HEK293 (cell line): ENCODE results near the gene TXNDC2.

Experiments
- CTCF ChIA-PET: fragments of 350-600 bp; formaldehyde crosslinking; extraction: SDS; loops from one replicate; lab custom pipeline; 2021; ENCODE audit warnings: antibody characterized with exemption; lab: Yijun Ruan, JAX
- POLR2A ChIA-PET: fragments of 300-600 bp; formaldehyde crosslinking; extraction: SDS; loops from one replicate; lab custom pipeline; 2020; ENCODE audit warnings: antibody characterized with exemption, inconsistent platforms; lab: Yijun Ruan, JAX
- H3K27ac ChIP-seq: fragments of 200-500 bp; sonication (Bioruptor generic); 2 replicates; pipeline ENCODE4 v1.5.1; 2014; ENCODE audit warnings: low read depth, low read length, control low read depth, inconsistent platforms; ENCODE audit errors: extremely low read depth
- H3K36me3 ChIP-seq, 2 experiments: fragments of 200-500 bp in 1 of 2; sonication (Bioruptor generic) in 1 of 2; 1 replicate in 1 of 2; 2 replicates in 1 of 2; pipeline ENCODE4 v1.5.1; 2014 to 2017; ENCODE audit warnings: inconsistent platforms in 2 of 2, low read length in 2 of 2; ENCODE audit not compliant: control insufficient read depth in 2 of 2, insufficient read depth in 1 of 2
- H3K4me1 ChIP-seq: fragments of 200-500 bp; sonication (Bioruptor generic); 2 replicates; pipeline ENCODE4 v1.5.1; 2014; ENCODE audit warnings: mild to moderate bottlenecking, low read length, inconsistent platforms; ENCODE audit not compliant: control insufficient read depth, insufficient read depth
- H3K4me3 ChIP-seq: 2 replicates; pipeline ENCODE4 v1.5.1; 2011; ENCODE audit warnings: low read depth, mild to moderate bottlenecking, control low read depth, low read length, moderate library complexity
- H3K9me3 ChIP-seq: fragments of 200-500 bp; sonication (Bioruptor generic); 2 replicates; pipeline ENCODE4 v1.5.1; 2014; ENCODE audit warnings: low read depth, low read length, inconsistent platforms; ENCODE audit not compliant: control insufficient read depth, insufficient read depth
- GFI1B ChIP-seq: fragments of 450-650 bp; formaldehyde crosslinking; IDR thresholded peaks from 2 replicates; pipeline ENCODE4 v1.5.1; 2016; ENCODE audit warnings: missing biosample characterization, missing genetic modification characterization
- GLIS1 ChIP-seq: fragments of 450-650 bp; formaldehyde crosslinking; IDR thresholded peaks from 2 replicates; pipeline ENCODE4 v1.5.1; 2016; ENCODE audit warnings: missing biosample characterization, missing genetic modification characterization
- MZF1 ChIP-seq: fragments of 450-650 bp; formaldehyde crosslinking; IDR thresholded peaks from 2 replicates; pipeline ENCODE4 v1.5.1; 2017; ENCODE audit warnings: missing biosample characterization, missing genetic modification characterization, borderline replicate concordance
- OVOL3 ChIP-seq: fragments of 450-650 bp; formaldehyde crosslinking; IDR thresholded peaks from 2 replicates; pipeline ENCODE4 v1.5.1; 2016; ENCODE audit warnings: missing biosample characterization, missing genetic modification characterization
- SP3 ChIP-seq: fragments of 450-650 bp; formaldehyde crosslinking; IDR thresholded peaks from 2 replicates; pipeline ENCODE4 v1.5.1; 2016; ENCODE audit warnings: missing biosample characterization, missing genetic modification characterization
- ZBTB8A ChIP-seq: fragments of 450-650 bp; formaldehyde crosslinking; IDR thresholded peaks from 2 replicates; pipeline ENCODE4 v1.5.1; 2016; ENCODE audit warnings: missing biosample characterization, missing genetic modification characterization
- ZIC2 ChIP-seq: fragments of 450-650 bp; formaldehyde crosslinking; IDR thresholded peaks from 2 replicates; pipeline ENCODE4 v1.5.1; 2016; ENCODE audit warnings: missing biosample characterization, missing genetic modification characterization
- ZNF138 ChIP-seq: fragments of 450-650 bp; formaldehyde crosslinking; IDR thresholded peaks from 2 replicates; pipeline ENCODE4 v1.5.1; 2016; ENCODE audit warnings: missing biosample characterization, missing genetic modification characterization, borderline replicate concordance
- ZNF174 ChIP-seq: fragments of 450-650 bp; formaldehyde crosslinking; IDR thresholded peaks from 2 replicates; pipeline ENCODE4 v1.5.0; 2017; ENCODE audit warnings: missing biosample characterization, mild to moderate bottlenecking, missing genetic modification characterization
- ZNF2 ChIP-seq: fragments of 450-650 bp; formaldehyde crosslinking; IDR thresholded peaks from 2 replicates; pipeline ENCODE4 v1.5.1; 2016; ENCODE audit warnings: missing biosample characterization, missing genetic modification characterization
- ZNF416 ChIP-seq: fragments of 450-650 bp; formaldehyde crosslinking; IDR thresholded peaks from 2 replicates; pipeline ENCODE4 v1.5.1; 2016; ENCODE audit warnings: missing biosample characterization, missing genetic modification characterization
- ZNF48 ChIP-seq: fragments of 450-650 bp; formaldehyde crosslinking; IDR thresholded peaks from 2 replicates; pipeline ENCODE4 v1.5.1; 2016; ENCODE audit warnings: missing biosample characterization, missing genetic modification characterization
- ZNF558 ChIP-seq: fragments of 450-650 bp; formaldehyde crosslinking; IDR thresholded peaks from 2 replicates; pipeline ENCODE4 v1.5.1; 2016; ENCODE audit warnings: missing biosample characterization, missing genetic modification characterization
- ZNF626 ChIP-seq: fragments of 450-650 bp; sonication (Bioruptor Pico); formaldehyde crosslinking; IDR thresholded peaks from 2 replicates; pipeline ENCODE4 v1.5.1; 2018; ENCODE audit warnings: missing biosample characterization, missing genetic modification characterization, inconsistent platforms
- ZNF660 ChIP-seq: fragments of 450-650 bp; IDR thresholded peaks from 2 replicates; pipeline ENCODE4 v1.5.1; 2018; ENCODE audit warnings: missing biosample characterization, mild to moderate bottlenecking, missing genetic modification characterization
- ZNF670 ChIP-seq: fragments of 450-650 bp; formaldehyde crosslinking; IDR thresholded peaks from 2 replicates; pipeline ENCODE4 v1.5.1; 2016; ENCODE audit warnings: missing biosample characterization, missing genetic modification characterization, low read depth
- ZNF777 ChIP-seq: fragments of 450-650 bp; formaldehyde crosslinking; IDR thresholded peaks from 2 replicates; pipeline ENCODE4 v1.5.1; 2017; ENCODE audit warnings: missing biosample characterization, missing genetic modification characterization, borderline replicate concordance
- ZNF785 ChIP-seq: fragments of 450-650 bp; formaldehyde crosslinking; IDR thresholded peaks from 2 replicates; pipeline ENCODE4 v1.5.1; 2016; ENCODE audit warnings: missing biosample characterization, missing genetic modification characterization
- ZXDB ChIP-seq: fragments of 450-650 bp; formaldehyde crosslinking; IDR thresholded peaks from 2 replicates; pipeline ENCODE4 v1.5.1; 2016; ENCODE audit warnings: missing biosample characterization, missing genetic modification characterization
- TF ChIP-seq, protein P1 (sequence below): fragments of 450-650 bp; formaldehyde crosslinking; IDR thresholded peaks from 2 replicates; pipeline ENCODE4 v1.5.1; 2016; ENCODE audit warnings: missing biosample characterization, missing genetic modification characterization
- TF ChIP-seq, protein P2 (sequence below): fragments of 450-650 bp; formaldehyde crosslinking; IDR thresholded peaks from 2 replicates; pipeline ENCODE4 v1.5.1; 2017; ENCODE audit warnings: missing biosample characterization, missing genetic modification characterization
- TF ChIP-seq, protein P3 (sequence below): fragments of 450-650 bp; formaldehyde crosslinking; IDR thresholded peaks from 2 replicates; pipeline ENCODE4 v1.5.1; 2016; ENCODE audit warnings: missing biosample characterization, missing genetic modification characterization
- TF ChIP-seq, protein P4 (sequence below): fragments of 450-650 bp; formaldehyde crosslinking; IDR thresholded peaks from 2 replicates; pipeline ENCODE4 v1.5.1; 2016; ENCODE audit warnings: missing biosample characterization, missing genetic modification characterization
- TF ChIP-seq, protein P5 (sequence below): fragments of 450-650 bp; formaldehyde crosslinking; IDR thresholded peaks from 2 replicates; pipeline ENCODE4 v1.5.1; 2016; ENCODE audit warnings: missing biosample characterization, missing genetic modification characterization

The TXNDC2 gene

DNA sequence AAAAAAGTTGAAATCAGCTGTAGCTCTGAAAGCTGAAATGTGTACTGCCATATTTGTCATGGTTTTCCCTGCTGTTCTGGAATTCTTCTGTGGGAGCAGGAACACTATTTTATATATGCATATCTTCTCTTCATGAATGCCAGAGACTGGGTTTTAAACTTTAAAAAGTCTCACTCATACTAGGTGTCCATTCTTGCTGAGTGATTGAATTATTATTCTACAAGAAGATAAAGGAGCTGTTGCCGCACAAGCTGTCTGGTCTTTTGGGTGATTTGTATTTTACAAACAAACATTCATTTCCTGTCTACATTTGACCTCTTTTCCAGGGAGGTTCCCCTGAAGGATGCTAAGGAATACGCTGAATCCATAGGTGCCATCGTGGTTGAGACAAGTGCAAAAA is 40.5 kb upstream of the TXNDC2 start (continued):
- TF ChIP-seq, protein P1, sequence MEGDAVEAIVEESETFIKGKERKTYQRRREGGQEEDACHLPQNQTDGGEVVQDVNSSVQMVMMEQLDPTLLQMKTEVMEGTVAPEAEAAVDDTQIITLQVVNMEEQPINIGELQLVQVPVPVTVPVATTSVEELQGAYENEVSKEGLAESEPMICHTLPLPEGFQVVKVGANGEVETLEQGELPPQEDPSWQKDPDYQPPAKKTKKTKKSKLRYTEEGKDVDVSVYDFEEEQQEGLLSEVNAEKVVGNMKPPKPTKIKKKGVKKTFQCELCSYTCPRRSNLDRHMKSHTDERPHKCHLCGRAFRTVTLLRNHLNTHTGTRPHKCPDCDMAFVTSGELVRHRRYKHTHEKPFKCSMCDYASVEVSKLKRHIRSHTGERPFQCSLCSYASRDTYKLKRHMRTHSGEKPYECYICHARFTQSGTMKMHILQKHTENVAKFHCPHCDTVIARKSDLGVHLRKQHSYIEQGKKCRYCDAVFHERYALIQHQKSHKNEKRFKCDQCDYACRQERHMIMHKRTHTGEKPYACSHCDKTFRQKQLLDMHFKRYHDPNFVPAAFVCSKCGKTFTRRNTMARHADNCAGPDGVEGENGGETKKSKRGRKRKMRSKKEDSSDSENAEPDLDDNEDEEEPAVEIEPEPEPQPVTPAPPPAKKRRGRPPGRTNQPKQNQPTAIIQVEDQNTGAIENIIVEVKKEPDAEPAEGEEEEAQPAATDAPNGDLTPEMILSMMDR (tag by site-specific recombination): no peak
- TF ChIP-seq MZF1 (tag by site-specific recombination) (no peak), ZNF416 (tag by site-specific recombination) (no peak), ZIC2 (no peak), ZNF626 (tag by site-specific recombination) (no peak), OVOL3 (tag by site-specific recombination) (no peak), ZNF670 (tag by site-specific recombination) (no peak), ZNF660 (tag by site-specific recombination) (no peak), ZNF174 (no peak), ZXDB (tag by site-specific recombination) (no peak)
- TF ChIP-seq, protein P2, sequence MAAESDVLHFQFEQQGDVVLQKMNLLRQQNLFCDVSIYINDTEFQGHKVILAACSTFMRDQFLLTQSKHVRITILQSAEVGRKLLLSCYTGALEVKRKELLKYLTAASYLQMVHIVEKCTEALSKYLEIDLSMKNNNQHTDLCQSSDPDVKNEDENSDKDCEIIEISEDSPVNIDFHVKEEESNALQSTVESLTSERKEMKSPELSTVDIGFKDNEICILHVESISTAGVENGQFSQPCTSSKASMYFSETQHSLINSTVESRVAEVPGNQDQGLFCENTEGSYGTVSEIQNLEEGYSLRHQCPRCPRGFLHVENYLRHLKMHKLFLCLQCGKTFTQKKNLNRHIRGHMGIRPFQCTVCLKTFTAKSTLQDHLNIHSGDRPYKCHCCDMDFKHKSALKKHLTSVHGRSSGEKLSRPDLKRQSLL (tag by site-specific recombination): no peak
- TF ChIP-seq, protein P3, sequence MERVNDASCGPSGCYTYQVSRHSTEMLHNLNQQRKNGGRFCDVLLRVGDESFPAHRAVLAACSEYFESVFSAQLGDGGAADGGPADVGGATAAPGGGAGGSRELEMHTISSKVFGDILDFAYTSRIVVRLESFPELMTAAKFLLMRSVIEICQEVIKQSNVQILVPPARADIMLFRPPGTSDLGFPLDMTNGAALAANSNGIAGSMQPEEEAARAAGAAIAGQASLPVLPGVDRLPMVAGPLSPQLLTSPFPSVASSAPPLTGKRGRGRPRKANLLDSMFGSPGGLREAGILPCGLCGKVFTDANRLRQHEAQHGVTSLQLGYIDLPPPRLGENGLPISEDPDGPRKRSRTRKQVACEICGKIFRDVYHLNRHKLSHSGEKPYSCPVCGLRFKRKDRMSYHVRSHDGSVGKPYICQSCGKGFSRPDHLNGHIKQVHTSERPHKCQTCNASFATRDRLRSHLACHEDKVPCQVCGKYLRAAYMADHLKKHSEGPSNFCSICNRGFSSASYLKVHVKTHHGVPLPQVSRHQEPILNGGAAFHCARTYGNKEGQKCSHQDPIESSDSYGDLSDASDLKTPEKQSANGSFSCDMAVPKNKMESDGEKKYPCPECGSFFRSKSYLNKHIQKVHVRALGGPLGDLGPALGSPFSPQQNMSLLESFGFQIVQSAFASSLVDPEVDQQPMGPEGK (tag by site-specific recombination): no peak
- TF ChIP-seq, all 188 proteins: peak for 0

DNA sequence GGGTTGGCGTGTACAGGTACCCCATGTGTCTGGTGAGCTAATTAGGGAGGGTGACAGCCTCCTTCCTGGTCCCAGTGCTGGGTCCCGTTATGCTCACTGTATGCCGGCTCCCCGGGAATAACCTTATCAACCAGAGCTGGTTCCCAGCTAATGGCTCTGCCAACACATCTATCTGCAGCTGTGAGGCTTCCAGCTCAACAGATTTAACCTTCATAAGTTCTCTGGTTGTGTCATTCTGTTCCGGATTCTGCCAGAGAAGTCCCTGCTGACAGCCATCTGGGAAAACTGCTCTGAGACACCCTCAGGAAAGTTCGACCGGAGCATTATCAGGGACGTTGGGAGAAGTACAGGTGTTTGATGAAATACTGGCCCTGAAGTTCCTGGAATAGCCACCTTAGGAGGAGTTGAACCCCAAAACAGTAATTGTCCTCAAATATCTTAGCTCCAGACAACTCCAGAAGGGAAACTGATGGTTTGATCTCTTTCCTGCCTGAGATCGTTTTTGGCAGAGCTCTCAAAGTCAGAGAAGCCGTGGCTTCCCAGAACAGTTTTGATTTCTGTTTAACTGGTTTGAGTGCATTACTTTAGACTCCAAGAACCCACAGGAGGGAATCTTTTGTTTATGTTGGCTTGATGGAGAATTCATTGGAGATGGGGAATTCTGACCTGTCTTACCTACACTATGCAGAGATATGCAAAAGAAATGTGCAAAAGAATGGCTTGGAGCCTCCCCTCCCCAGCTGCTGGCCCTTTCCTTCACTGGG is 39.4 kb upstream of the TXNDC2 start:
- no peak overlapping the region for H3K27ac ChIP-seq
- no peaks in the 10 kb centered on the region for H3K9me3 ChIP-seq
- H3K4me3 ChIP-seq: no peak overlapping the region
- ChIA-PET CTCF (interaction anchor here (0.8 kb wide), 1 partner anchor 10 kb away, joined by 3 read pairs; no protein-coding TSS in a partner anchor), POLR2A (no interaction called here)
- 0 out of 2 replicates have a peak, but pooled peaks cover 4% of the 10 kb centered on the region for H3K4me1 ChIP-seq
- peaks cover 0 to 28% of the 10 kb centered on the region in 2 experiments; a peak in 1 of 3 replicates for H3K36me3 ChIP-seq
- TF ChIP-seq ZNF777 (tag by site-specific recombination): no peak
- TF ChIP-seq GLIS1 (tag by site-specific recombination): no peak
- no peak for TF ChIP-seq ZNF2 (tag by site-specific recombination)
- TF ChIP-seq, protein P4, sequence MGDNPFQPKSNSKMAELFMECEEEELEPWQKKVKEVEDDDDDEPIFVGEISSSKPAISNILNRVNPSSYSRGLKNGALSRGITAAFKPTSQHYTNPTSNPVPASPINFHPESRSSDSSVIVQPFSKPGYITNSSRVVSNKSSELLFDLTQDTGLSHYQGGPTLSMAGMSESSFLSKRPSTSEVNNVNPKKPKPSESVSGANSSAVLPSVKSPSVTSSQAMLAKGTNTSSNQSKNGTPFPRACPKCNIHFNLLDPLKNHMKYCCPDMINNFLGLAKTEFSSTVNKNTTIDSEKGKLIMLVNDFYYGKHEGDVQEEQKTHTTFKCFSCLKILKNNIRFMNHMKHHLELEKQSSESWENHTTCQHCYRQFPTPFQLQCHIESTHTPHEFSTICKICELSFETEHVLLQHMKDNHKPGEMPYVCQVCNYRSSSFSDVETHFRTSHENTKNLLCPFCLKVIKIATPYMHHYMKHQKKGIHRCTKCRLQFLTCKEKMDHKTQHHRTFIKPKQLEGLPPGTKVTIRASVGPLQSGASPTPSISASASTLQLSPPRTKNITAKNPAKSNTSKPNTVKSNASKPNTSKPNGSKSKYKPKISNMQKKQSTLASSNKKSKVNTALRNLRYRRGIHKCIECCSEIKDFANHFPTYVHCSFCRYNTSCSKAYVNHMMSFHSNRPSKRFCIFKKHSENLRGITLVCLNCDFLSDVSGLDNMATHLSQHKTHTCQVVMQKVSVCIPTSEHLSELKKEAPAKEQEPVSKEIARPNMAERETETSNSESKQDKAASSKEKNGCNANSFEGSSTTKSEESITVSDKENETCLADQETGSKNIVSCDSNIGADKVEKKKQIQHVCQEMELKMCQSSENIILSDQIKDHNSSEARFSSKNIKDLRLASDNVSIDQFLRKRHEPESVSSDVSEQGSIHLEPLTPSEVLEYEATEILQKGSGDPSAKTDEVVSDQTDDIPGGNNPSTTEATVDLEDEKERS: no peak
- TF ChIP-seq ZNF558 (tag by site-specific recombination): no peak
- no peak for TF ChIP-seq ZBTB8A (tag by site-specific recombination)
- TF ChIP-seq SP3: no peak
- TF ChIP-seq, protein P5, sequence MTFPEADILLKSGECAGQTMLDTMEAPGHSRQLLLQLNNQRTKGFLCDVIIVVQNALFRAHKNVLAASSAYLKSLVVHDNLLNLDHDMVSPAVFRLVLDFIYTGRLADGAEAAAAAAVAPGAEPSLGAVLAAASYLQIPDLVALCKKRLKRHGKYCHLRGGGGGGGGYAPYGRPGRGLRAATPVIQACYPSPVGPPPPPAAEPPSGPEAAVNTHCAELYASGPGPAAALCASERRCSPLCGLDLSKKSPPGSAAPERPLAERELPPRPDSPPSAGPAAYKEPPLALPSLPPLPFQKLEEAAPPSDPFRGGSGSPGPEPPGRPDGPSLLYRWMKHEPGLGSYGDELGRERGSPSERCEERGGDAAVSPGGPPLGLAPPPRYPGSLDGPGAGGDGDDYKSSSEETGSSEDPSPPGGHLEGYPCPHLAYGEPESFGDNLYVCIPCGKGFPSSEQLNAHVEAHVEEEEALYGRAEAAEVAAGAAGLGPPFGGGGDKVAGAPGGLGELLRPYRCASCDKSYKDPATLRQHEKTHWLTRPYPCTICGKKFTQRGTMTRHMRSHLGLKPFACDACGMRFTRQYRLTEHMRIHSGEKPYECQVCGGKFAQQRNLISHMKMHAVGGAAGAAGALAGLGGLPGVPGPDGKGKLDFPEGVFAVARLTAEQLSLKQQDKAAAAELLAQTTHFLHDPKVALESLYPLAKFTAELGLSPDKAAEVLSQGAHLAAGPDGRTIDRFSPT (tag by site-specific recombination): no peak
- no peak for TF ChIP-seq ZNF626 (tag by site-specific recombination)
- no peak for TF ChIP-seq GFI1B (tag by site-specific recombination)
- no peak for TF ChIP-seq ZNF138 (tag by site-specific recombination)
- TF ChIP-seq ZNF48 (tag by site-specific recombination): no peak
- no peak for TF ChIP-seq ZNF785 (tag by site-specific recombination)
